Measurements from ENCODE around the gene PREX1.

DNA sequence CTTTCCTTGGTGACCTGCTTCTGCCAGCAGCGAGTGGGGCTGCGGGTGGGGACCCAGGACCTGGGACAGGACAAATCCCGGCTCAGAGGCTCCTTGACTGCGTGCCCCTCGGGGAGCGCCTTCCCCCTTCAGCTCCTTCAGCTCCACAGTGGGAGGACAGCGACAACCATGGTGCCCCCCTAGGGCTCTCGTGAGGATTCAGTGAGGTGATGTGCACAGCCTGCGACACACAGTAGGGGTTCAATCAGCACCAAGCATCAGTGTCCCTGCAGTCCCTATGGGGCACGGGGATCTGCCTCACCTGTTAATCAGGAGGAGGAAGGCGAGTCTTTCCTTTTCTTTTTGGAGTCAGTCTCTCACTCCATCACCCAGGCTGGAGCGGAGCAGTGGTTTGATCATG lies 209.2 kb downstream of the PREX1 start:
- TF ChIP-seq, protein P1, sequence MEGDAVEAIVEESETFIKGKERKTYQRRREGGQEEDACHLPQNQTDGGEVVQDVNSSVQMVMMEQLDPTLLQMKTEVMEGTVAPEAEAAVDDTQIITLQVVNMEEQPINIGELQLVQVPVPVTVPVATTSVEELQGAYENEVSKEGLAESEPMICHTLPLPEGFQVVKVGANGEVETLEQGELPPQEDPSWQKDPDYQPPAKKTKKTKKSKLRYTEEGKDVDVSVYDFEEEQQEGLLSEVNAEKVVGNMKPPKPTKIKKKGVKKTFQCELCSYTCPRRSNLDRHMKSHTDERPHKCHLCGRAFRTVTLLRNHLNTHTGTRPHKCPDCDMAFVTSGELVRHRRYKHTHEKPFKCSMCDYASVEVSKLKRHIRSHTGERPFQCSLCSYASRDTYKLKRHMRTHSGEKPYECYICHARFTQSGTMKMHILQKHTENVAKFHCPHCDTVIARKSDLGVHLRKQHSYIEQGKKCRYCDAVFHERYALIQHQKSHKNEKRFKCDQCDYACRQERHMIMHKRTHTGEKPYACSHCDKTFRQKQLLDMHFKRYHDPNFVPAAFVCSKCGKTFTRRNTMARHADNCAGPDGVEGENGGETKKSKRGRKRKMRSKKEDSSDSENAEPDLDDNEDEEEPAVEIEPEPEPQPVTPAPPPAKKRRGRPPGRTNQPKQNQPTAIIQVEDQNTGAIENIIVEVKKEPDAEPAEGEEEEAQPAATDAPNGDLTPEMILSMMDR (IDR thresholded peaks at IDR 0.05 in 8 of 11, conservative IDR thresholded peaks at IDR 0.05 in 3 of 11), result no peak
- TF ChIP-seq POLR2A (IDR thresholded peaks at IDR 0.05) (no peak), POLR2AphosphoS5 (IDR thresholded peaks at IDR 0.05) (no peak)

Data from spleen (tissue), 7 donors.